SK-N-SH treated with all-trans-retinoic acid at 6 μM for 48 hours (cell line): ENCODE measurements around the gene NME9.

ENCODE experiments used
- ARNTL ChIP-seq: fragments of 450-650 bp; formaldehyde crosslinking; IDR thresholded peaks from 2 replicates; pipeline ENCODE4 v1.5.0; 2020; ENCODE audit warnings: low read depth, mild to moderate bottlenecking, moderate library complexity, borderline replicate concordance
- CSDC2 ChIP-seq: fragments of 250-450 bp; sonication (Bioruptor Pico); IDR thresholded peaks from 2 replicates; pipeline ENCODE4 v1.5.0; 2020; ENCODE audit warnings: mild to moderate bottlenecking, moderate library complexity
- OSR1 ChIP-seq: fragments of 250-450 bp; sonication (Bioruptor Pico); IDR thresholded peaks from 2 replicates; pipeline ENCODE4 v1.8.0; 2022; ENCODE audit warnings: moderate library complexity, mild to moderate bottlenecking, inconsistent platforms
- RARB ChIP-seq: fragments of 250-450 bp; sonication (Bioruptor Pico); IDR thresholded peaks from 2 replicates; pipeline ENCODE4 v1.8.0; 2021; ENCODE audit warnings: mild to moderate bottlenecking, moderate library complexity
- ZFP30 ChIP-seq: fragments of 450-650 bp; formaldehyde crosslinking; IDR thresholded peaks from 2 replicates; pipeline ENCODE4 v1.5.0; 2022; ENCODE audit warnings: mild to moderate bottlenecking, moderate library complexity
- ZNF70 ChIP-seq: fragments of 450-650 bp; formaldehyde crosslinking; IDR thresholded peaks from 2 replicates; pipeline ENCODE4 v1.5.0; 2020; ENCODE audit warnings: mild to moderate bottlenecking, moderate library complexity
- TF ChIP-seq, protein P1 (sequence below): fragments of 250-450 bp; sonication (Bioruptor Pico); IDR thresholded peaks from 2 replicates; pipeline ENCODE4 v1.5.1; 2020; ENCODE audit warnings: low read depth, mild to moderate bottlenecking, moderate library complexity

DNA sequence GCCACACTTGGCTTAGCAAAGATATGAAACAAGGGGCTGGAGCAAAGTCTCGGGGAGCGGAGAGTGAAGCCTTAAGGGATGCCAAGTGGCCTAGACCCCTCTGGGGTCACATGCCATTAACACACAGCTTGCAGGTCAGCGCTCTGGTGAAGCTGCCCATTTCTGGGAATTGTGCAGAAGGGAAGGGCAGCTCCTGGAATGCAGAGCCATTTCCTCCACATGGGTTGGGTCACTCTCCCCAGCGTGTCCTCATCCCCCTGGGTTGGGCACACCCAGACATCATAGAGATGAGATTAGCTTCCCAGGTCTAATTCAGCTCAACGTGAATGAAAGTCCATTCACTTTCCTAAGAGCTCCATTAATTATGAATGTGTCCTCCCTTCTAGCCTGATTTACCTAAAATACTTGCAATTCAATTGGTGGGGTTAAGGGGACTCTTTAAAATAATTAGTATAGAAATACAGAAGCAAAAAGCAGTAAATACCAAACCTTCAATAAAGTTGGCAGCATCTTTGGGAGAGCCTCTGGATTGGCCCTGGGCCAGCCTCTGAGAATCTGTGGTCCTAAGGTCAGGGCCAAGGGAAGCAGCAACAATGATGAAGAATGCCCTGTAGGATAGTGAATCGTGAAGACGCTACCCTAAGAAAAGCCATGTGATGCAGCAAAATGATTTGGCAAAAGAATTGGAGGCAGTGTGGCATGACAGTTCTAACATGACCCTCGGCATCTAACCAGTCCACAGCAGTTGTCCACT, 36.5 kb upstream of the NME9 start:
- TF ChIP-seq ARNTL (no peak), ZNF70 (CRISPR knock-in tag) (no peak), RARB (no peak), ZFP30 (CRISPR knock-in tag) (no peak), OSR1 (CRISPR knock-in tag) (no peak), CSDC2 (CRISPR knock-in tag) (no peak)
- TF ChIP-seq, protein P1, sequence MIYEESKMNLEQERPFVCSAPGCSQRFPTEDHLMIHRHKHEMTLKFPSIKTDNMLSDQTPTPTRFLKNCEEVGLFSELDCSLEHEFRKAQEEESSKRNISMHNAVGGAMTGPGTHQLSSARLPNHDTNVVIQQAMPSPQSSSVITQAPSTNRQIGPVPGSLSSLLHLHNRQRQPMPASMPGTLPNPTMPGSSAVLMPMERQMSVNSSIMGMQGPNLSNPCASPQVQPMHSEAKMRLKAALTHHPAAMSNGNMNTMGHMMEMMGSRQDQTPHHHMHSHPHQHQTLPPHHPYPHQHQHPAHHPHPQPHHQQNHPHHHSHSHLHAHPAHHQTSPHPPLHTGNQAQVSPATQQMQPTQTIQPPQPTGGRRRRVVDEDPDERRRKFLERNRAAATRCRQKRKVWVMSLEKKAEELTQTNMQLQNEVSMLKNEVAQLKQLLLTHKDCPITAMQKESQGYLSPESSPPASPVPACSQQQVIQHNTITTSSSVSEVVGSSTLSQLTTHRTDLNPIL (CRISPR knock-in tag) = no peak
